H1 (cell line): Measurements from ENCODE around the gene FRMD7. TPM values are rescaled to one million over a fixed set of nuclear protein-coding genes. Genes with fewer than 3 reads are reported as not detected.

Experiments
- KDM5A ChIP-seq: fragments of 200-600 bp; IDR thresholded peaks from 2 replicates; pipeline ENCODE4 v1.7.1; 2012; ENCODE audit warnings: mild to moderate bottlenecking, low read length, inconsistent platforms, mixed read lengths
- polyA plus RNA-seq, 7 experiments: library from polyadenylated mRNA; depleted of rRNA in 3 of 7; stranded (reverse) in 5 of 7; unstranded in 2 of 7; fragments of >200 nt in 5 of 7; fragments of 200-250 nt in 2 of 7; gene quantifications; 1 replicate in 5 of 7; 2 replicates in 1 of 7; 4 replicates in 1 of 7; pipeline versions ENCODE4 v1.2.1 to v1.2.3, GENCODE V29; 2011 to 2013; ENCODE audit warnings: missing spikeins in 2 of 7, mixed read lengths in 2 of 7
- total RNA-seq: library from RNA; stranded (reverse); fragmentation: NEBNext Ultra II Directional; extraction: Animal tissue kit (Norgen Biotek cat#: 25700); gene quantifications from 2 replicates; pipeline ENCODE4 v1.2.1, GENCODE V29; 2021

The FRMD7 gene
- total and polyA plus RNA-seq, 2 of the 8 experiments (the other 6 are each of a cell fraction or from before 2014, with no cell fraction given) = not detected

- TF ChIP-seq KDM5A = no peak
Observed at GRCh38 chrX:132040066-132040465, 87.8 kb downstream of the FRMD7 start (continued).
